Dedifferentiated amniotic fluid mesenchymal stem cell (primary cell): ENCODE measurements around the gene LPO.

Experiments used
- DNase-seq: peaks from one replicate; pipeline ENCODE4 v3.0.0-alpha.2; 2016; ENCODE audit errors: extremely low spot score

Gene LPO

DNA sequence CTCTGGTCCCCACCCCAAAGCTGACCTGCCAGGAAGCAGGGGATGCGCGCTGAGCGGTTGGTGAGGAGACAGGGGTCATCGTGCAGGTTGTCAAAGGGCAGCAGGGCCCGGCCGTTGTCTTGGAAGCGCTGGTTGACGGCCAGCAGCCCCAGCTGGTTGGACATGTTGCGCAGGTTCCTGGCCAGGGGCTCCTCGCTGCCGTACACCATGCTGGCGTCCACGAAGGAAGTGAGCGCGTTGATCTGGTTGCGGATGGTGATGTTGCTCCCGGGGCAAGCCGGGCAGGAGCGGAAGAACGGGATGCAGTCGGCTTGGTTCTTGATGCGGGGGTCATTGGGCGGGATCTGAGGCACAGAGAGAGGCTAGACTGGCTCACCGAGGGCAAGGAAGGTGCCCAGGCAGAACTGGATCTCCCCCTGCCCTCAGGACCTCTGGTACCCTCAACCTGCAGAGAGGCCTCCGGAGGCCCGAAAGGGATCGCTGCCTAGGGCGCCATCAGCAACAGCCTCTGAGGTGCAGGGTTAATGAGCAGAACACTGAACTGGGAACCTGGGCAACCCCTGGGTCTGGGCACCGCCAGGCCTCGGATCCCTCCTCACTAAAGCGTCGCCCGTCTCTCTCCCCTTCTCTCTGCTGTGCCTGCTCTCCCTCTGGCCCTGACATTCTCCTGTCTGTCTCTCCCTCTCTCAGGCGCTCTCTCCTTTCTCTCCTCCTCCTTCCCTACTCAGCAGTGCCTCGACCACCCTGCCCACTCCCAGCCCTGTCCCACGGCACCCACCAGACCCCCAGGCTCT, 39.6 kb downstream of the LPO start:
- no peak for DNase-seq

- no peak for DNase-seq
Measured at GRCh38 chr17:58278661-58279015, 40.3 kb downstream of the LPO start.

GRCh38 chr17:58279016-58279711, 40.8 kb downstream of the LPO start:
- DNase-seq: no peak

GRCh38 chr17:58279736-58280479, 41.5 kb downstream of the LPO start:
- no peak for DNase-seq

DNA sequence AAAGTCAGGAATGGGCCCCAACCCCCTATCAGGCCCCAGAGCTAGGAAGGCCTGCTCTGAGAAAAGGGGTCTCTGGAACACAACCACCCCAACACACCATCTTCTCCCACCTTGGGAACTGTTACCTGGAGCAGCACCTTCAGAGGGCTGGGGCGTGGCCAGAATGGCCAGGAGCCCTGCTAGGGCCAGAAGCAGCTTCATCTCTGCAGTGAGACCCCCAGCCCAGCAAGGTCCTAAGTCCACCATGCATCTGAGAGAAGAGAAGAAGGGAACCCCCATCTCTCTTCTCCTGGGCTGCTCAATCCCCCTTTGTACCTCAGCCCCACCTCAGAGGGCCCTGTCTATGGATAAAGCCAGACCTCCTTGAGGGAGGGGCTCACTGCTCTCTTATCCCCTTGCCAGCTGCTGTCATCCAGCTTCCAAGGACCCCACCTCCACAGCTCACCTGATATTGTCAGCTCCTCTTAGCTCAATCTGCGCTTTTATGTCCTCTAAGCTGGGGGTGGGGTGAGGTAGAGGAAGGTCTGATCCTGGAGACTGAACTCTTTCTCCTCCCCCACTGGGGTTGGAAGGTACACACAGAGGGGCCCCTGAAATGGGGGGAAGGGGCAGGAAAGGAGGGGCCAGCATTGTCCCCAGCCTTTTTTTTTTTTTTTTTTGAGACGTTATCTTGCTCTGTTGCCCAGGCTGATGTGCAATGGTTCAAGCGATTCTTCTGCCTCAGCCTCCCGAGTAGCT, 42.3 kb downstream of the LPO start, which contains the start of gene MPO:
Gene MPO (minus strand): TSS at position 456 of the 738 bp plus-strand sequence. CDS start 177 bp downstream, at position 279.
- no peak for DNase-seq

DNA sequence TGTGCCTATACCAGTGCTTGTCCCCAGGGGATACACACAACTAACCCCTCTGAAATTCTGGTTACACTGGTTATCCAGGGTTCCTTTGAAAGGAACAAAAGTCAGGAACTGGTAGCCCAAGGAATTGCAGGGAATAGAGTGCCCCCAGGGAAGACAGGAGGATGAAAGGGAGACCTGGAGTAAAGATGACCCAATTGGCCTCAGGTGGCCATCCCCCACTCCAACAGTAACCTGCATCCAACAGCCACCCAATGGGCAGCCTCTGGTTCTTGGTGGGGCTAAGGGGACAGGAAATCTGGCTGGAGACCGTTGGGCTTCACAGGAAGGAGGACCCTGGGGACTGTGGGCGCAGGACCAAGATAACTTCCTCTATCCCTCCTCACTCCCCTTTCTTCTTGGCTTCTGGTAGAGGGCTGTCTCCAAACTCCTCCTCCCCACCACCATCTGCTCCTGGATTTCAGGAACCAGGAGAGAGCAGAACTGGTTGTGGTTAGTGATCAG, 43.2 kb downstream of the LPO start:
- no peak for DNase-seq

- no peak for DNase-seq
Measured at GRCh38 chr17:58282442-58282841, 44.1 kb downstream of the LPO start.

GRCh38 chr17:58283674-58284612, 45.6 kb downstream of the LPO start:
- no peak for DNase-seq

DNA sequence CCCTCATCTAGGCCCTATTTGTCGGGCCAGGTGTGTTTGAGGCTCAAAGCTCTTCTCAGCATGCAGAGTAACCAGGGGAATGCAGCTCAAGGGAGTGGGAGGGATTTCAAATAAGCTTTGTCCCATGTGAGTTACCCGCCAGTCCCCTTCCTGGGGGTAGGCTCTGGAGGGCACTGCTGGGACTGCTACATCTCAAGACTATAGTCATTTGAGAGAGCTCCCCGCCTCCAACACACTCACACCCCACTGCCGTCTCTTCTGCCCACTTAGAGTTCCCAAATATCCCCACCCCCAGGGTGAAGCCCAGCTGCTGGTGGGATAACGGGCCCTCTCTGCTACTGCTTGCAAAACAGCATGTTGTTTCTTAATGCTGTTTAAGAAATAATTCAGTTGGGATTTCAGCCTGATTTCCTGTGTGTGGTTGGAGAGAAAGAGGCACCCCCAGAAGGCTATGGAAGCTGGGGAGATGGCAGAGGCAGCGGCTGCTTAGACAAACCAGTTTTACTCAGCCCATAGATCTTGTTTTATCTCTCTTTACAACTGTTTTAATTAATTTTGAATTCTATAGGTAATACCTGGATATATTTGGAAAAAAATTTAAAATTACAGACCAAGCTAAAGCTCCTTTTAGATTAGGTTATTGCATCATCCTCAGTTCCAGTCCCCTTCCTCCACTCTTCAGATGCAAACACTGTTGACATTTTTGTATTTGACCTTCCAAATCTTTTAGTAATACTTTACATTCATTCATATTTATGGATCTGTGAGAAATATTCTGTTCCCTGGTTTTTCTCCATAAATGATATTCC, 46.4 kb downstream of the LPO start:
- DNase-seq: no peak

DNA sequence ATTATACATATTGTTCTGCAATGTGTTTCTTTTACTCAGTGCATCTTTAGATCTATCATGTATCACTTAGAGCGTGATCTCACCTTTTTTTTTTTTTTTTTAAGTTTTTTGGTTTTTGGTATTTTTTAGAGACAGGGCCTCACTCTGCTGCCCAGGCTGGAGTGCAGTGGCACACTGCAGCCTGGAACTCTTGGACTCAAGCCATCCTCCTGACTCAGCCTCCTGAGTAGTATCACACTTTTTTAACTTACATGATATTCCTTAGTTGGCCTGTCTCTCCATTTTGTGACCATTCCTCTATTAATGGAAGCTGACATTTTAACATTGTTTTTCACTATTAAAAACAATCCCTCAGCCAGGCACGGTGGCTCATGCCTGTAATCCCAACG, 47.0 kb downstream of the LPO start:
- no peak for DNase-seq

DNA sequence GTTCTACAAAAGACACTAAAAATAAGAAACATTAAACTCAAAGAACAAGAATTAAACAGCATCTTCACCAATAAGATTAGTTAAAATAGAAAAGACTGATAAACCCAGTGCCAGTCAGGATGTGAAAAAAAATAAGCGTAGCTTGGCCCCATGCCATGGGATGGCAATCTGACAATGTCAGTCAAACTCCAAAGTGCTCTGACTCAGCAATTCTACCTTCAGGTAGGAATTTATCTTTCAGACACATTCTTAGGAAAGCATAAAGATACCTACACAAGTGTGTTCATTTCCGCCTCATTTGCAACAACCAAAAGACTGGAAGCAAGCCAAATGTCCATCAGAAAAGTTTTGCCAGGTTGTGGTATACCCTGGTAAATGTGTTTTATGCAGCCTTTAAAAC, 51.5 kb downstream of the LPO start:
- no peak for DNase-seq

DNA sequence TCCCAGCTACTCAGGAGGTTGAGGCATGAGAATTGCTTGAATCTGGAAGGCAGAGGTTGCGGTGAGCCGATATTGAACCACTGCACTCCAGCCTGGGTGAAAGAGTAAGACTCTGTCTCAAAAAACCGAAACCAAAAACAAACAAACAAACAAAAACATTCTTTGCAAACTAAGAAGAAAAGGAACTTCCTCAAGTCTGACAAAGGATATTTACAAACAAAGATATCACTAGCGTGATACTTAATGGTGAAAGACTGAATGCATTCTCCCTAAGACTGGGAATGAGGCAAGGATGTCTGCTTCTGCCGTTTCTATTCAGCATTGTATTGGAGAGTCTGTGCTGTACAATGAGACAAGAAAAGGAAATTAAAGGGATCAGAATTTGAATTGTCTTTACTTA, 52.9 kb downstream of the LPO start:
- DNase-seq: no peak

GRCh38 chr17:58294034-58294433, 55.6 kb downstream of the LPO start:
- DNase-seq: no peak

DNA sequence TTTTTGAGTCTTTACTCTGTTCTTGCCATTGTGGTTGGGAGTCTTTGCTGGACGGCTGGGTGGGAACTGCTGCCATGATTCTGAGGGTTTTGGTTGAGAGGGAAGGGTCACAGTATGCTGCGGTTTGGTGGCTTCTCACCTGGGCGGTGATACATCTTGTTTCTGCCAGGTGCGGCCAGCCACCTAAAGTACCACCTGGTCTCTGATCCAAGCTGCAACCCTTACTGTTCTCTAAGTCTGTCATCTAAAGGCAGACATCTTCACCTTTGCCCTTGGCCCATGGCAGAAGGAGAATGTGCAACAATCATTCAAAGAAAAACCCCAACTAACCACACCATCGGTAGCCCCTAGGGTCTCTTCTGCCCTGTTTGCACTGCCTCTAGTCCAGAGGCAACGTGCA, 62.0 kb downstream of the LPO start:
- no peak for DNase-seq

GRCh38 chr17:58301504-58302150, 63.2 kb downstream of the LPO start:
- DNase-seq: no peak

- DNase-seq: no peak
Measured at GRCh38 chr17:58302171-58302918, 64.0 kb downstream of the LPO start.

- DNase-seq: no peak
Measured at GRCh38 chr17:58302919-58303585, 64.7 kb downstream of the LPO start.
